Stimulated activated naive CD8-positive, alpha-beta T cell treated with anti-CD3 and anti-CD28 coated beads, Interleukin-15, amount 100 ng/mL, for 72 hours (primary cell): Measurements from ENCODE around the gene GNG7.

Experiments
- ATAC-seq: fragments of 150-1000 bp; cut with Tn5 transposase; 2 replicates; pipeline ENCODE4 v1.10.0; 2021; ENCODE audit warnings: mild to moderate bottlenecking, moderate library complexity
- DNase-seq, 2 donors: peaks; one replicate each; pipeline ENCODE4 v3.0.0; 2021 to 2022
- H3K27ac Mint-ChIP-seq, 2 donors: one replicate each; pipeline ENCODE4 v1.8.0; 2022; ENCODE audit warnings: mild to moderate bottlenecking in 2 of 2, mixed read lengths in 2 of 2, moderate library complexity in 2 of 2
- H3K27me3 Mint-ChIP-seq: one replicate; pipeline ENCODE4 v1.8.0; 2022; ENCODE audit warnings: mixed read lengths
- H3K4me1 Mint-ChIP-seq: one replicate; pipeline ENCODE4 v1.8.0; 2022; ENCODE audit warnings: mild to moderate bottlenecking, mixed read lengths
- H3K4me3 Mint-ChIP-seq, 2 donors: one replicate each; pipeline ENCODE4 v1.8.0; 2022; ENCODE audit warnings: mild to moderate bottlenecking in 2 of 2, mixed read lengths in 2 of 2, moderate library complexity in 1 of 2
- H3K9me3 Mint-ChIP-seq, 2 donors: one replicate each; pipeline ENCODE4 v1.8.0; 2022; ENCODE audit warnings: mixed read lengths in 2 of 2

Gene GNG7

GRCh38 chr19:2731181-2731995 is 28.9 kb upstream of the GNG7 start:
- no peaks in the 10 kb centered on the region for H3K9me3 Mint-ChIP-seq
- peaks cover 16% of the 10 kb centered on the region for H3K27me3 Mint-ChIP-seq
- ATAC-seq, result peak; percentile 18
- no peak overlapping the region for H3K4me3 Mint-ChIP-seq
- H3K4me1 Mint-ChIP-seq, result peaks cover 13% of the 10 kb centered on the region
- DNase-seq, result no peak
- peak overlapping the region; percentile 19 to 42 for H3K27ac Mint-ChIP-seq

DNA sequence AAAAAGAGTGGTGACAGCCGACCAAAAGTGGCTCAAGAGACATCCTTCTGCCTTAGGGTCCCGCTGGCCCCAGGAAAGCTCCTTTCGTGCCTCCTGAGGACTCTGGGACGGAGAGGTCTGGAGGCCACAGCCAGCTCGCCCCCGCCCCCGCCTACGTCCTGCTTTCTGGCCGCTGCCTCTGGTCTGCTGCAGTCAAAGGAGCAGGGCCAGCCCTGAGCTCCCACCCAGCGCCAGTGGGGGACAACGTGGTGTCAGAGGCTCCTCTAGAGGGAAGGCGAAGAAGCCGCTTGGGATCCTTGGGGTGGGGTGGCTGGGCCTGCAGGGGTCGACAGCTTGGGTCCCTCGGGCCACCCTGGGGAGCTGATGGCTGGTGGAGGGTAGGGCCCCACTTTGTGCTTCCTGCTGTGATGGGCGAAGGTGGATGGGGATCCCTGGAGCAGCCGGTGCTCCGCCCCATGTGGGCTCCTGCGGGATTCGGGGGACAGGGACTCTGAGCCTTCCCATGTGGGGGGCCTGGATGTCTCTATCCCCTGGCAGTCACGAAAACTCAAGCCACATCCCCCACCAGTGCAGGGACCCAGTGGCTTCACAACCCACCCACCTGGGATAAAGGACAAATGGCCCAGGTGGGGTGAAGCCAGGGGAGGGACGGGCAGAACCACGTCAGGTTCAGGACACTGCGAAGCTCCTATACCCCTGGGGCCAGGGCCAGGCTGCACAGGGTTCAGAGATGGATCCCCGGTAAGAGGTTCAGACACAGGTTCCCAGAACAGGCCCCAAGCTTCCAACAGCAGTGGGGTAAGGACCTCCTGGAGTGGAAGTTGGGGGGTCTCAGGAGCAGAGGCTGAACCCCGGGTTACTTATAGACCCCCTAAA is 27.7 kb upstream of the GNG7 start:
- ATAC-seq, result no peak
- Mint-ChIP-seq H3K27ac (no peak overlapping the region), H3K27me3 (peaks cover 22% of the 10 kb centered on the region), H3K9me3 (no peaks in the 10 kb centered on the region), H3K4me1 (peaks cover 18% of the 10 kb centered on the region), H3K4me3 (no peak overlapping the region)
- no peak for DNase-seq

- DNase-seq (no peak), ATAC-seq (no peak)
- Mint-ChIP-seq H3K9me3 (no peaks in the 10 kb centered on the region), H3K4me3 (no peak overlapping the region), H3K4me1 (peaks cover 12% of the 10 kb centered on the region), H3K27ac (no peak overlapping the region), H3K27me3 (peaks cover 30% of the 10 kb centered on the region)
These were observed 26.4 kb upstream of the GNG7 start for GRCh38 chr19:2728783-2729387.

- no peak overlapping the region for H3K4me3 Mint-ChIP-seq
- DNase-seq, result no peak
- H3K9me3 Mint-ChIP-seq, result no peaks in the 10 kb centered on the region
- peaks cover 43% of the 10 kb centered on the region for H3K27me3 Mint-ChIP-seq
- H3K4me1 Mint-ChIP-seq, result peaks cover 12% of the 10 kb centered on the region
- H3K27ac Mint-ChIP-seq, result no peak overlapping the region
- ATAC-seq, result no peak
These were observed 25.1 kb upstream of the GNG7 start for GRCh38 chr19:2727640-2727944.

DNA sequence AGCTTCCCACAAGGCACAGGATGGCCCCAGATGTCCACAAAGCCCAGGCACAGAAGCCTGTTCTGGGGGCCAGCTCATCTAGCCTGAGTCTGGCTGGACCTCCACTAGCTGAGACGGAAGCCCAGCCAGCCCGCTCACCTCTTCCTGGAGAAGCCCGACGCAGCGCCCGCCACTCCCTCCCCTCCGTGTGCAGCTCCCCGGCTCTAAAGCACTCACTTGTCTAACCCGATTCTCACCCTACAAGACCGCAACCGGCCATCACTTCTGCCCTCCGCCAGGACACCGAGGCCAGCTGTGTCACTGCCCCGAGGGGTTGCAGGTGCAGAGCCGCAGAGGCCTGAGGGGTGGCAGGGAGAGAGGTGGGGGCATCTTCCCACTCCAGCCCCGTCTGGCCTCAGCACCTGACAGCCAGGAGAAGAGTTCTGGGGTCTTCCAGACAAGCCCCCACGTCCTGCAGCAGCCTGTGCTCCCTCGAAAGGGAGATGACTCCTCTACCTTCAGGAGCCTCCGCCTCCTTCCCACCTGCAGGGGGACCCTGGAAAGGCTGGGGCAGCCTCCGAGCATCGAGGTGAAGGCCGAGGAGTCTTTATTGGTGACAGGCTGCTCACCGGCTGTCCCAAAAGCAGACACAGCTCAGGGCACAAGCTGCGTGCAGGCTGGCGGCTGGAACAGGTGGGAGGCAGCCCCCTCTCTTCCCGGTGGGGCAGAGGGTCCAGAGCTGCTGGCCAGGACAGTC is 24.6 kb upstream of the GNG7 start:
- peaks cover 12% of the 10 kb centered on the region for H3K4me1 Mint-ChIP-seq
- peak overlapping the region in 1 of 2 donors; percentile 27 for H3K27ac Mint-ChIP-seq
- peaks cover 48% of the 10 kb centered on the region for H3K27me3 Mint-ChIP-seq
- DNase-seq, result no peak
- ATAC-seq, result no peak
- no peak overlapping the region for H3K4me3 Mint-ChIP-seq
- no peaks in the 10 kb centered on the region for H3K9me3 Mint-ChIP-seq

- no peak for DNase-seq
- H3K27me3 Mint-ChIP-seq, result peaks cover 56% of the 10 kb centered on the region
- no peak overlapping the region for H3K4me3 Mint-ChIP-seq
- H3K4me1 Mint-ChIP-seq, result peaks cover 12% of the 10 kb centered on the region
- no peak for ATAC-seq
- no peaks in the 10 kb centered on the region for H3K9me3 Mint-ChIP-seq
- H3K27ac Mint-ChIP-seq, result no peak overlapping the region
These were observed 23.8 kb upstream of the GNG7 start for GRCh38 chr19:2726160-2726855.

DNA sequence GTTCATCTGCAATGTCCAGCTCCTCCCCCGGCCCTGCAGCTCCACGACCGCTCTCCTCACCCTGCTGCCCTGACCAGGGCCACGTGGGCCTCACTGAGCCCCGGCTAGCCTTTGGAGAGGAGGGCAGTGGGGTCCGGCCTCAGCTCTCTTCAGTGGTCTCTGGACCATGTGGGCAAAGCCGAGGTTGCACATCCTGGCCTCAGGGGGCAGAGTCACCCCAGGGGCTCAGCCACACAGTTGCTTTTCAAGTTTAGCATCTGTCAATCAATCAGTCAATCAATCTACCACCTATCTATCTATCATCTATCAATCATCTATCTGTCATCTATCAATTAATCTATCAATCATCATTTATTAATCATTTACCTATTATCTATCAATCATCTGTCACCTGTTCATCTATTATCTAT is 21.7 kb upstream of the GNG7 start:
- no peaks in the 10 kb centered on the region for H3K9me3 Mint-ChIP-seq
- DNase-seq (no peak), ATAC-seq (no peak)
- H3K4me3 Mint-ChIP-seq, result no peak overlapping the region
- peaks cover 72% of the 10 kb centered on the region for H3K27me3 Mint-ChIP-seq
- H3K4me1 Mint-ChIP-seq, result peaks cover 21% of the 10 kb centered on the region
- no peak overlapping the region for H3K27ac Mint-ChIP-seq

- H3K27ac Mint-ChIP-seq, result no peak overlapping the region
- peaks cover 76% of the 10 kb centered on the region for H3K27me3 Mint-ChIP-seq
- no peak overlapping the region for H3K4me3 Mint-ChIP-seq
- ATAC-seq (no peak), DNase-seq (no peak)
- H3K4me1 Mint-ChIP-seq, result peaks cover 21% of the 10 kb centered on the region
- H3K9me3 Mint-ChIP-seq, result no peaks in the 10 kb centered on the region
These were observed 21.3 kb upstream of the GNG7 start for GRCh38 chr19:2723747-2724146.

DNA sequence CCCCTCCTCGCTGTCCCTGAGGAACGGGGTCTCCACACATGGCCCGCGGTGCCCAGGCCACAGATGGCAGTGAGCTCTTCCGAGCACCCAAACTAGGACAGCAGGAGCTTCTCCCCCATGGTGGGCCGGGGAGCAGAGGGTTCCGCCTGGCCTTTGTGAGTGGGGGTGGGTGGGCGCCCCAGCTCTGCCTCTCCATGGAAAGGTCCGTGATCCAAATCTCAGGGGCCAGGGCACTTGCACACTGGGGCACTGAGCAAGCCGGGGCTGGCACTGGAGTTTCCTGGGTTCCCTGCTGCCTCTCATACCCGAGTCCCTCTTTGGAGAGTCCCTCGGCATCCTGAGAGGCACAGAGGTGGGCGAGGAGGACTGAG is 20.8 kb upstream of the GNG7 start:
- Mint-ChIP-seq H3K9me3 (no peaks in the 10 kb centered on the region), H3K27me3 (peaks cover 77% of the 10 kb centered on the region), H3K4me1 (peaks cover 21% of the 10 kb centered on the region), H3K4me3 (no peak overlapping the region), H3K27ac (no peak overlapping the region)
- DNase-seq (no peak), ATAC-seq (no peak)

GRCh38 chr19:2722541-2723344 is 20.2 kb upstream of the GNG7 start:
- H3K27me3 Mint-ChIP-seq, result peaks cover 80% of the 10 kb centered on the region
- no peak for ATAC-seq
- H3K27ac Mint-ChIP-seq, result no peak overlapping the region
- H3K4me3 Mint-ChIP-seq, result no peak overlapping the region
- no peaks in the 10 kb centered on the region for H3K9me3 Mint-ChIP-seq
- DNase-seq, result no peak
- H3K4me1 Mint-ChIP-seq, result peaks cover 21% of the 10 kb centered on the region

DNA sequence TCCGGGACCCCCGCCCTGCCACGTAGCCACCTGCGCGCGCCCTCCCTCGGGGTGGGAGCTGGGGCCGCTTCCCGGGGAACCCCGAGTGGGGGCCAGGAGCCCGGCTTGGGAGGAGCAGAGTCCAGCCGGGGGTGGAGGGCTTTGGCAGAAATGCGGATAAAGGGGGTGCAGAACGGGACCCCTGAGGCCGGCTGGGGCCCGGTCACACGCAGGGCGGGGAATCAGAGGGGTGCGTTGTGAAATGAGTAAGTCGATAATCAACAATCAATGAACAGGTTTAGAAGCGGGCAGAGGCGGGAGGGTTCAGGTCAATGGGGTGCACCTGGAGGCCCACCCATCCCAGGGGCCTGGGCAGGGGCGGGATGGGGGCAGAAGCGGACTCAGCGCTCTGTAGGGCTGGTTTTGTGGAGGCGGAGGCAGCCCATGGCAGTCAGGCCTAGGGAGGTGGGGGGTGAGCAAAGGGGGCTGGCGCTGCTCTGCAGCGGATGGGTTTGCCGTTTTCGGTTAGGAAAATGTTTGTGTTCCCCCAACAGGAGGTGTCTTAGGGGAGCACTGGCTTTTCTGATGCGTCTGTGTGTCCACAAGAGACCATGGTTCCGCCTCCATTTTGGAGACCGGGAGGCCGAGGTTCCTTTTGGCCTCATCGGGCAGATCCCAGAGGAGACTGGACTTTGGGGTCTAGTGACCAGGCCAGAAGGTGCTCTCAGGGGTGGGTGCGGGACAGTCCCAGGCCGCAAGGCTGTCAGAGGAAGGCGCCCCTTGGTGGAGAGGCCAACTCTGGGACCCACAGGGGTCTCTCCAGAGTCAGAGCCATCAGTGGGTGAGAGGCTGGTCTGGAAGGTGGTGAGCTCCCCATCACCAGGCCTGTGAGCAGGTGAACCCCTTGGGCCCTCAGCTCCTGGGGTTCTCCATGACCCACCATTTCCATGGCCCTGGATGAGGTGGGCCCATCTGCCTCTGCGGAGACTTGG is 19.4 kb upstream of the GNG7 start:
- DNase-seq (no peak), ATAC-seq (peak; percentile 26)
- H3K27me3 Mint-ChIP-seq, result peaks cover 72% of the 10 kb centered on the region
- H3K27ac Mint-ChIP-seq, result peak overlapping the region in 1 of 2 donors; percentile 33
- H3K4me1 Mint-ChIP-seq, result peaks cover 16% of the 10 kb centered on the region
- H3K9me3 Mint-ChIP-seq, result no peaks in the 10 kb centered on the region
- H3K4me3 Mint-ChIP-seq, result peak overlapping the region; percentile 28 to 64

GRCh38 chr19:2720777-2721569 is 18.5 kb upstream of the GNG7 start, which contains the start of gene DIRAS1:
TSS of gene DIRAS1 (minus strand) at chr19:2721372. CDS start at chr19:2717806, 3,566 bp downstream.
- ATAC-seq (peak; percentile 47), DNase-seq (no peak)
- H3K27ac Mint-ChIP-seq, result peak within 1 kb of the TSS in 1 of 2 donors; percentile 33
- peaks cover under 1 to 2% of the 10 kb centered on the region in 2 donors for H3K9me3 Mint-ChIP-seq
- peaks cover 9% of the 10 kb centered on the region for H3K4me1 Mint-ChIP-seq
- H3K4me3 Mint-ChIP-seq, result peak within 1 kb of the TSS; percentile 32 to 64
- peaks cover 63% of the 10 kb centered on the region for H3K27me3 Mint-ChIP-seq
